IMR-90 (cell line): ENCODE results near the gene GRPR. TPM values are rescaled to one million over a fixed set of nuclear protein-coding genes. Genes with fewer than 3 reads are reported as not detected.

Experiments used
- ATAC-seq: fragments of 200-7000 bp; cut with Tn5 transposase; 2 replicates; pipeline ENCODE4 v1.9.1; 2020; ENCODE audit warnings: low read depth, mild to moderate bottlenecking, moderate library complexity
- BruUV-seq: library from RNA; stranded (reverse); fragments of 400-500 nt; replicated peaks from 2 replicates; lab custom pipeline; 2021; lab: Mats Ljungman, UMichigan
- CTCF ChIA-PET: fragments of 300-600 bp; formaldehyde crosslinking; extraction: SDS; loops from one replicate; lab custom pipeline; 2021; ENCODE audit warnings: antibody characterized with exemption; lab: Yijun Ruan, JAX
- POLR2A ChIA-PET: fragments of 300-600 bp; sonication (Branson Sonifier 250); formaldehyde crosslinking; loops from one replicate; lab custom pipeline; 2022; ENCODE audit warnings: antibody characterized with exemption; ENCODE audit not compliant: unreplicated experiment; lab: Charles Lee
- DNase-seq: peaks from one replicate; pipeline ENCODE4 v3.0.0; 2013
- H2AFZ ChIP-seq: replicated peaks from 2 replicates; pipeline ENCODE3; 2013; ENCODE audit warnings: low read length, mild to moderate bottlenecking; ENCODE audit not compliant: poor library complexity
- H2AK5ac ChIP-seq: 2 replicates; pipeline ENCODE4 v1.6.1; 2013; ENCODE audit warnings: low read depth, low read length, inconsistent platforms
- H2AK9ac ChIP-seq: replicated peaks from 2 replicates; pipeline ENCODE3; 2013; ENCODE audit warnings: mild to moderate bottlenecking, low read depth, low read length, moderate library complexity; ENCODE audit not compliant: poor library complexity
- H2BK120ac ChIP-seq: 2 replicates; pipeline ENCODE4 v1.6.1; 2013; ENCODE audit warnings: low read depth, low read length, inconsistent platforms
- H2BK15ac ChIP-seq: 3 replicates; pipeline ENCODE4 v1.6.1; 2013; ENCODE audit warnings: low read depth, low read length, inconsistent platforms
- H2BK20ac ChIP-seq: 2 replicates; pipeline ENCODE4 v1.6.1; 2013; ENCODE audit warnings: low read depth, mild to moderate bottlenecking, inconsistent platforms, low read length, moderate library complexity
- H2BK5ac ChIP-seq: 2 replicates; pipeline ENCODE4 v1.6.1; 2013; ENCODE audit warnings: mild to moderate bottlenecking, low read depth, low read length, inconsistent platforms; ENCODE audit not compliant: poor library complexity, severe bottlenecking
- H3K14ac ChIP-seq: replicated peaks from 2 replicates; pipeline ENCODE4 v1.6.1; 2013; ENCODE audit warnings: low read depth, low read length, inconsistent platforms
- H3K18ac ChIP-seq: 2 replicates; pipeline ENCODE4 v1.6.1; 2013; ENCODE audit warnings: low read depth, low read length, control low read depth
- H3K23ac ChIP-seq: 2 replicates; pipeline ENCODE4 v1.6.1; 2013; ENCODE audit warnings: low read depth, low read length, inconsistent platforms
- H3K27ac ChIP-seq: 2 replicates; pipeline ENCODE4 v1.5.1; 2013; ENCODE audit warnings: mild to moderate bottlenecking, control low read depth, low read length; ENCODE audit not compliant: insufficient read depth
- H3K27me3 ChIP-seq: 2 replicates; pipeline ENCODE4 v1.6.1; 2013; ENCODE audit warnings: low read length; ENCODE audit not compliant: control insufficient read depth, insufficient read depth
- H3K36me3 ChIP-seq: 2 replicates; pipeline ENCODE4 v1.6.1; 2013; ENCODE audit warnings: low read length, mixed read lengths; ENCODE audit not compliant: control insufficient read depth, insufficient read depth
- H3K4ac ChIP-seq: 2 replicates; pipeline ENCODE4 v1.6.1; 2013; ENCODE audit warnings: low read depth, low read length, inconsistent platforms
- H3K4me1 ChIP-seq: 2 replicates; pipeline ENCODE4 v1.6.1; 2013; ENCODE audit warnings: low read length, mixed read lengths; ENCODE audit not compliant: control insufficient read depth, insufficient read depth
- H3K4me2 ChIP-seq: 2 replicates; pipeline ENCODE4 v1.6.1; 2013; ENCODE audit warnings: low read depth, mild to moderate bottlenecking, control low read depth, low read length, moderate library complexity
- H3K4me3 ChIP-seq: 2 replicates; pipeline ENCODE4 v1.5.1; 2013; ENCODE audit warnings: low read depth, mild to moderate bottlenecking, control low read depth, low read length, moderate library complexity; ENCODE audit not compliant: insufficient read depth
- H3K56ac ChIP-seq: 2 replicates; pipeline ENCODE4 v1.6.1; 2013; ENCODE audit warnings: low read length, inconsistent platforms; ENCODE audit not compliant: insufficient read depth; ENCODE audit errors: extremely low read depth
- H3K79me1 ChIP-seq, 2 experiments: 2 replicates each; pipeline ENCODE4 v1.6.1; 2013; ENCODE audit warnings: low read length in 2 of 2, inconsistent platforms in 1 of 2, low read depth in 1 of 2
- H3K9ac ChIP-seq: 2 replicates; pipeline ENCODE4 v1.6.1; 2013; ENCODE audit warnings: low read depth, low read length, control low read depth
- H3K9me1 ChIP-seq: 2 replicates; pipeline ENCODE4 v1.6.1; 2013; ENCODE audit warnings: low read length, inconsistent platforms; ENCODE audit not compliant: insufficient read depth
- H3K9me3 ChIP-seq: 2 replicates; pipeline ENCODE4 v1.6.1; 2013; ENCODE audit warnings: low read length; ENCODE audit not compliant: control insufficient read depth, insufficient read depth
- H4K20me1 ChIP-seq: 2 replicates; pipeline ENCODE4 v1.6.1; 2013; ENCODE audit warnings: low read length, inconsistent platforms; ENCODE audit not compliant: insufficient read depth
- H4K5ac ChIP-seq: 2 replicates; pipeline ENCODE4 v1.6.1; 2013; ENCODE audit warnings: mild to moderate bottlenecking, low read depth, low read length, control low read depth
- H4K8ac ChIP-seq, 2 experiments: 2 replicates each; pipeline ENCODE4 v1.6.1; 2013; ENCODE audit warnings: low read depth in 2 of 2, low read length in 2 of 2, control low read depth in 1 of 2, inconsistent platforms in 1 of 2
- H4K91ac ChIP-seq: 2 replicates; pipeline ENCODE4 v1.6.1; 2013; ENCODE audit warnings: low read depth, low read length, inconsistent platforms; ENCODE audit not compliant: insufficient read depth
- BHLHE40 ChIP-seq: fragments of 150-350 bp; IDR thresholded peaks from 2 replicates; pipeline ENCODE4 v1.6.1; 2016; ENCODE audit warnings: mild to moderate bottlenecking, low read depth, low read length
- CEBPB ChIP-seq: IDR thresholded peaks from 2 replicates; pipeline ENCODE4 v1.6.1; 2012; ENCODE audit warnings: low read depth, low read length, improper control_type of control experiment
- CHD1 ChIP-seq: IDR thresholded peaks from 2 replicates; pipeline ENCODE4 v1.6.1; 2012; ENCODE audit warnings: low read depth, low read length, improper control_type of control experiment
- FOS ChIP-seq: fragments of 150-350 bp; IDR thresholded peaks from 2 replicates; pipeline ENCODE4 v1.6.1; 2016; ENCODE audit warnings: low read depth, low read length
- MAFK ChIP-seq: IDR thresholded peaks from 2 replicates; pipeline ENCODE4 v1.6.1; 2012; ENCODE audit warnings: low read depth, low read length, improper control_type of control experiment
- MAZ ChIP-seq: IDR thresholded peaks from 2 replicates; pipeline ENCODE4 v1.6.1; 2012; ENCODE audit warnings: low read depth, mild to moderate bottlenecking, low read length, improper control_type of control experiment, moderate library complexity, borderline replicate concordance
- MXI1 ChIP-seq: IDR thresholded peaks from 2 replicates; pipeline ENCODE4 v1.6.1; 2012; ENCODE audit warnings: low read depth, mild to moderate bottlenecking, low read length, moderate library complexity, borderline replicate concordance
- NFE2L2 ChIP-seq: fragments of 150-350 bp; IDR thresholded peaks from 2 replicates; pipeline ENCODE4 v1.6.1; 2016; ENCODE audit warnings: low read depth, mild to moderate bottlenecking, low read length
- POLR2A ChIP-seq: IDR thresholded peaks from 2 replicates; pipeline ENCODE4 v1.6.1; 2012; ENCODE audit warnings: mild to moderate bottlenecking, low read depth, low read length
- RAD21 ChIP-seq: IDR thresholded peaks from 2 replicates; pipeline ENCODE4 v1.6.1; 2012; ENCODE audit warnings: low read length, improper control_type of control experiment
- RCOR1 ChIP-seq: IDR thresholded peaks from 2 replicates; pipeline ENCODE4 v1.6.1; 2012; ENCODE audit warnings: mild to moderate bottlenecking, low read length, improper control_type of control experiment; ENCODE audit not compliant: insufficient replicate concordance
- RFX5 ChIP-seq: IDR thresholded peaks from 2 replicates; pipeline ENCODE4 v1.8.0; 2012; ENCODE audit warnings: low read depth, mild to moderate bottlenecking, low read length, moderate library complexity
- SMC3 ChIP-seq: fragments of 150-350 bp; IDR thresholded peaks from 2 replicates; pipeline ENCODE4 v1.6.1; 2016; ENCODE audit warnings: low read depth, mild to moderate bottlenecking, antibody characterized with exemption, low read length, moderate library complexity
- WGBS, 2 experiments: methylation state at CpG; one replicate each; pipeline versions ENCODE4 v1.1.5 to v1.1.7; 2013; ENCODE audit warnings: missing lambda C conversion rate in 2 of 2; ENCODE audit not compliant: insufficient read length in 1 of 2; ENCODE audit errors: extremely low coverage in 2 of 2; 5-methylcytosine and 5-hydroxymethylcytosine counted together
- dilution Hi-C: fragments of 300-500 bp; cut with HindIII; formaldehyde crosslinking; loops from one replicate; pipeline ENCODE4 v1.14.3; 2018; ENCODE audit warnings: low sequenced_read_pairs; ENCODE audit not compliant: unreplicated experiment
- in situ Hi-C: fragments of 300-500 bp; cut with MboI; formaldehyde crosslinking; loops from 3 replicates; pipeline ENCODE4 v1.14.3; 2019; ENCODE audit warnings: low sequenced_read_pairs, inconsistent platforms, mixed read lengths
- intact Hi-C: fragments of 100-400 bp; cut with micrococcal nuclease; formaldehyde crosslinking; loops from 2 replicates; pipeline ENCODE4 v1.10.0; 2022
- polyA plus RNA-seq, 3 experiments: library from polyadenylated mRNA; depleted of rRNA; stranded (reverse); fragments of >200 nt; gene quantifications; 2 replicates each; pipeline ENCODE4 v1.2.3, GENCODE V29; 2012; ENCODE audit warnings: low replicate concordance in 1 of 3
- total RNA-seq: library from RNA; depleted of rRNA; stranded (reverse); fragments of >200 nt; gene quantifications from 2 replicates; pipeline ENCODE4 v1.2.3, GENCODE V29; 2012
- TF ChIP-seq, protein P1 (sequence below): conservative IDR thresholded peaks from 2 replicates; pipeline ENCODE4 v1.5.1; 2012; ENCODE audit warnings: mild to moderate bottlenecking, low read depth, low read length, improper control_type of control experiment
- TF ChIP-seq, protein P2 (sequence below): fragments of 150-350 bp; IDR thresholded peaks from 2 replicates; pipeline ENCODE4 v1.6.1; 2016; ENCODE audit warnings: low read depth, mild to moderate bottlenecking, low read length, moderate library complexity, borderline replicate concordance
- TF ChIP-seq, protein P3 (sequence below): fragments of 150-350 bp; IDR thresholded peaks from 2 replicates; pipeline ENCODE4 v1.6.1; 2017; ENCODE audit warnings: mild to moderate bottlenecking, antibody characterized with exemption, low read length, low read depth

Gene GRPR
- total and polyA plus RNA-seq, 2 of the 4 experiments (the other 2 are of a cell fraction), result 9.2 to 13.6 TPM

DNA sequence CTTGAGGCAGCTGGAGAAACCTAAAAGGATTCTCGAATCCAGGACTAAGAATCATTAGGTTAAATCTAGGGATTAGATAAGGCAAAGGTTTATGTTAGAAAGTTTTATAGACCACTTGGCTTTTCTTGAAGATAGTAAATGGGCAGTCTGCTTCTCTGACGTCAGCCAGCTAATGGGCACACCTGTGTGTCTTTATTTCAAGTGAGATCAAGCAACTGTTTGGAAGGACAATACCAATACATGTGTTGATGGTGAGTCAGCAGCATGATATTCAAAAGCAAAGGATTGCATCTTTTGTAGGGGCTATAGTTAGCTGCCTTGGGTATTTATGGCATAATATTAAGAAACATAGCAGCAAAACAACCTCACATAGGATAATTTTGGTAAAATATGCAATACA, 46.5 kb upstream of the GRPR start:
- Histone ChIP-seq H3K4ac (no peak overlapping the region), H4K8ac (no peak overlapping the region), H2BK15ac (no peak overlapping the region), H3K14ac (no peak overlapping the region), H3K27me3 (no peaks in the 10 kb centered on the region), H3K9ac (no peak overlapping the region), H4K5ac (no peak overlapping the region), H3K4me3 (no peak overlapping the region), H3K23ac (no peak overlapping the region), H3K9me3 (no peaks in the 10 kb centered on the region), H3K4me1 (no peaks in the 10 kb centered on the region), H2AK5ac (no peak overlapping the region), H3K56ac (no peak overlapping the region), H4K91ac (no peak overlapping the region), H3K27ac (no peak overlapping the region), H3K36me3 (no peaks in the 10 kb centered on the region), H2AFZ (no peak overlapping the region), H3K79me1 (no peaks in the 10 kb centered on the region), H2AK9ac (no peak overlapping the region), H2BK120ac (no peak overlapping the region), H4K20me1 (no peaks in the 10 kb centered on the region), H3K9me1 (no peaks in the 10 kb centered on the region), H3K18ac (no peak overlapping the region), H2BK20ac (no peak overlapping the region), H2BK5ac (no peak overlapping the region), H3K4me2 (no peak overlapping the region)
- BruUV-seq, result no TSS peak
- dilution Hi-C loops, result no loop called here
- no CpG with 5 or more reads among the region's 2 CpGs for WGBS, 2 experiments
- intact Hi-C loops, result no loop called here
- POLR2A ChIA-PET, result no interaction called here
- no peak for ATAC-seq
- in situ Hi-C loops, result no loop called here
- TF ChIP-seq, protein P1, sequence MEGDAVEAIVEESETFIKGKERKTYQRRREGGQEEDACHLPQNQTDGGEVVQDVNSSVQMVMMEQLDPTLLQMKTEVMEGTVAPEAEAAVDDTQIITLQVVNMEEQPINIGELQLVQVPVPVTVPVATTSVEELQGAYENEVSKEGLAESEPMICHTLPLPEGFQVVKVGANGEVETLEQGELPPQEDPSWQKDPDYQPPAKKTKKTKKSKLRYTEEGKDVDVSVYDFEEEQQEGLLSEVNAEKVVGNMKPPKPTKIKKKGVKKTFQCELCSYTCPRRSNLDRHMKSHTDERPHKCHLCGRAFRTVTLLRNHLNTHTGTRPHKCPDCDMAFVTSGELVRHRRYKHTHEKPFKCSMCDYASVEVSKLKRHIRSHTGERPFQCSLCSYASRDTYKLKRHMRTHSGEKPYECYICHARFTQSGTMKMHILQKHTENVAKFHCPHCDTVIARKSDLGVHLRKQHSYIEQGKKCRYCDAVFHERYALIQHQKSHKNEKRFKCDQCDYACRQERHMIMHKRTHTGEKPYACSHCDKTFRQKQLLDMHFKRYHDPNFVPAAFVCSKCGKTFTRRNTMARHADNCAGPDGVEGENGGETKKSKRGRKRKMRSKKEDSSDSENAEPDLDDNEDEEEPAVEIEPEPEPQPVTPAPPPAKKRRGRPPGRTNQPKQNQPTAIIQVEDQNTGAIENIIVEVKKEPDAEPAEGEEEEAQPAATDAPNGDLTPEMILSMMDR, result no peak
- TF ChIP-seq, protein P2, sequence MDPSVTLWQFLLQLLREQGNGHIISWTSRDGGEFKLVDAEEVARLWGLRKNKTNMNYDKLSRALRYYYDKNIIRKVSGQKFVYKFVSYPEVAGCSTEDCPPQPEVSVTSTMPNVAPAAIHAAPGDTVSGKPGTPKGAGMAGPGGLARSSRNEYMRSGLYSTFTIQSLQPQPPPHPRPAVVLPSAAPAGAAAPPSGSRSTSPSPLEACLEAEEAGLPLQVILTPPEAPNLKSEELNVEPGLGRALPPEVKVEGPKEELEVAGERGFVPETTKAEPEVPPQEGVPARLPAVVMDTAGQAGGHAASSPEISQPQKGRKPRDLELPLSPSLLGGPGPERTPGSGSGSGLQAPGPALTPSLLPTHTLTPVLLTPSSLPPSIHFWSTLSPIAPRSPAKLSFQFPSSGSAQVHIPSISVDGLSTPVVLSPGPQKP, result no peak
- no peak for TF ChIP-seq POLR2A
- no peak for TF ChIP-seq RCOR1
- TF ChIP-seq, protein P3, sequence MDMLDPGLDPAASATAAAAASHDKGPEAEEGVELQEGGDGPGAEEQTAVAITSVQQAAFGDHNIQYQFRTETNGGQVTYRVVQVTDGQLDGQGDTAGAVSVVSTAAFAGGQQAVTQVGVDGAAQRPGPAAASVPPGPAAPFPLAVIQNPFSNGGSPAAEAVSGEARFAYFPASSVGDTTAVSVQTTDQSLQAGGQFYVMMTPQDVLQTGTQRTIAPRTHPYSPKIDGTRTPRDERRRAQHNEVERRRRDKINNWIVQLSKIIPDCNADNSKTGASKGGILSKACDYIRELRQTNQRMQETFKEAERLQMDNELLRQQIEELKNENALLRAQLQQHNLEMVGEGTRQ, result no peak
- no peak for TF ChIP-seq SMC3
- no peak for TF ChIP-seq RFX5
- no peak for TF ChIP-seq MAZ
- no peak for TF ChIP-seq CEBPB
- TF ChIP-seq NFE2L2, result no peak
- TF ChIP-seq RAD21, result no peak
- no peak for TF ChIP-seq FOS
- TF ChIP-seq BHLHE40, result no peak
- TF ChIP-seq MAFK, result no peak
- no peak for TF ChIP-seq CHD1
- no peak for TF ChIP-seq MXI1
- CTCF ChIA-PET, result no interaction called here
- no peak for DNase-seq
